Activated CD8-positive, alpha-beta T cell treated with anti-CD3 and anti-CD28 coated beads, Interleukin-2, amount 10 ng/mL, durations not matched to agents 7 days and 5 days (primary cell): Measurements from ENCODE around the gene FAM219A. TPM values are rescaled to one million over a fixed set of nuclear protein-coding genes. Genes with fewer than 3 reads are reported as not detected.
A peak's percentile ranks its signal among the peaks of the same experiment; 100 is the strongest.
"Not testable (repeated sequence)": the region's sequence is repeated elsewhere in the genome, so short reads cannot be mapped to it uniquely, and the experiment has no call there.

Experiments
- ATAC-seq: fragments of 150-1000 bp; cut with Tn5 transposase; one replicate; pipeline ENCODE4 v1.10.0; 2021; ENCODE audit warnings: moderate library complexity
- CTCF ChIA-PET: fragments of 350-600 bp; sonication (Branson Sonifier 250); formaldehyde crosslinking; loops from one replicate; lab custom pipeline; 2021; ENCODE audit warnings: antibody characterized with exemption; lab: Charles Lee
- POLR2A ChIA-PET: fragments of 350-600 bp; sonication (Branson Sonifier 250); formaldehyde crosslinking; loops from one replicate; lab custom pipeline; 2021; ENCODE audit warnings: antibody characterized with exemption; lab: Charles Lee
- DNase-seq: peaks from one replicate; pipeline ENCODE4 v3.0.0-alpha.2; 2020
- H3K27ac Mint-ChIP-seq: one replicate; pipeline ENCODE4 v1.8.0; 2021; ENCODE audit warnings: mild to moderate bottlenecking, mixed read lengths
- H3K27me3 Mint-ChIP-seq: one replicate; pipeline ENCODE4 v1.8.0; 2021; ENCODE audit warnings: low read depth, mixed read lengths
- H3K36me3 Mint-ChIP-seq: one replicate; pipeline ENCODE4 v1.8.0; 2021; ENCODE audit warnings: low read depth, mixed read lengths
- H3K4me1 Mint-ChIP-seq: one replicate; pipeline ENCODE4 v1.8.0; 2021; ENCODE audit warnings: low read depth, mixed read lengths
- H3K4me3 Mint-ChIP-seq: one replicate; pipeline ENCODE4 v1.8.0; 2021; ENCODE audit warnings: mild to moderate bottlenecking, mixed read lengths
- H3K9me3 Mint-ChIP-seq: one replicate; pipeline ENCODE4 v1.8.0; 2022; ENCODE audit warnings: mixed read lengths; ENCODE audit not compliant: insufficient read depth
- total RNA-seq, 2 experiments: library from RNA; stranded (reverse); gene quantifications; one replicate each; pipeline ENCODE4 v1.2.3, GENCODE V29; 2021

FAM219A gene
- total RNA-seq, 2 experiments from 2014 or later = 7.5 to 8.3 TPM

GRCh38 chr9:34482746-34483145 is 24.4 kb upstream of the FAM219A start:
- CTCF ChIA-PET, H3K27me3 Mint-ChIP-seq, DNase-seq, H3K36me3 Mint-ChIP-seq, H3K4me1 Mint-ChIP-seq, ATAC-seq, POLR2A ChIA-PET, H3K27ac Mint-ChIP-seq, H3K9me3 Mint-ChIP-seq, H3K4me3 Mint-ChIP-seq: not testable (repeated sequence)

- H3K4me1 Mint-ChIP-seq, H3K27me3 Mint-ChIP-seq, H3K4me3 Mint-ChIP-seq, H3K36me3 Mint-ChIP-seq, CTCF ChIA-PET, DNase-seq, H3K9me3 Mint-ChIP-seq, POLR2A ChIA-PET, H3K27ac Mint-ChIP-seq, ATAC-seq: not testable (repeated sequence)
Measured at GRCh38 chr9:34481620-34482019, 23.2 kb upstream of the FAM219A start.

DNA sequence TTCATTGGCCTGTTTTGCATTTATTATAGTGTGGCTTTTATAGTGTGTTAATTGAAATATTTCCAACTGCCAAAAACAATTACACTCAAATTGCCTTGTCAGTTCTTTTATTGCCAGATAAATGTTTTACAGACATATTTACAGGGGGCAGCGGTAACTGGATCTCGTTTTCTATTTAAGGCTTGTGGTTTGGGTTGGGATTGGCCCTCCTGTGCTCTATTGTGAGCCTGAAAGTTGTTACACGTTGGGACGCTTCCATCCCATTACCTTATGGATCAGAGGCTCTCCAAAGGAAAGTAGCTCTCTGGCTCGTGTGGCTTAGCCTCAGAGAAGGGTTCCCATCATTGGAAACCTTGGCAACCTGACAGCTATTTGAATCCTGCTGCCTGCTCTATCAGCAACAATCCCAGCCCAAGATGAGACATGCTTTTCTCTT is 21.1 kb upstream of the FAM219A start:
- DNase-seq = no peak
- Mint-ChIP-seq H3K27me3 (no peaks in the 10 kb centered on the region), H3K4me3 (no peak overlapping the region), H3K27ac (no peak overlapping the region), H3K36me3 (no peaks in the 10 kb centered on the region), H3K9me3 (no peaks in the 10 kb centered on the region), H3K4me1 (peaks cover 6% of the 10 kb centered on the region)
- ChIA-PET POLR2A (no interaction called here), CTCF (no interaction called here)
- no peak for ATAC-seq

- no peak for DNase-seq
- Mint-ChIP-seq H3K4me3 (no peak overlapping the region), H3K9me3 (no peaks in the 10 kb centered on the region), H3K36me3 (no peaks in the 10 kb centered on the region), H3K4me1 (peaks cover 6% of the 10 kb centered on the region), H3K27ac (no peak overlapping the region), H3K27me3 (no peaks in the 10 kb centered on the region)
- ChIA-PET CTCF (interaction anchor here (3.5 kb wide), 1 partner anchor 126 kb away, joined by 8 read pairs; no protein-coding TSS in a partner anchor), POLR2A (no interaction called here)
- no peak for ATAC-seq
Measured at GRCh38 chr9:34477541-34477940, 19.2 kb upstream of the FAM219A start.

- no peaks in the 10 kb centered on the region for H3K9me3 Mint-ChIP-seq
- ChIA-PET CTCF (interaction anchor here (0.8 to 3.5 kb wide), 2 partner anchors 71 to 129 kb away, joined by 3 to 8 read pairs; no protein-coding TSS in a partner anchor), POLR2A (no interaction called here)
- DNase-seq (no peak), ATAC-seq (no peak)
- H3K4me3 Mint-ChIP-seq = no peak overlapping the region
- H3K27me3 Mint-ChIP-seq = peaks cover 4% of the 10 kb centered on the region
- peaks cover 6% of the 10 kb centered on the region for H3K4me1 Mint-ChIP-seq
- H3K27ac Mint-ChIP-seq = no peak overlapping the region
- H3K36me3 Mint-ChIP-seq = no peaks in the 10 kb centered on the region
Measured at GRCh38 chr9:34475097-34475496, 16.7 kb upstream of the FAM219A start.

GRCh38 chr9:34465468-34465867 is 7.1 kb upstream of the FAM219A start:
- DNase-seq (no peak), ATAC-seq (no peak)
- Mint-ChIP-seq H3K27ac (no peak overlapping the region), H3K27me3 (peaks cover 20% of the 10 kb centered on the region), H3K36me3 (no peaks in the 10 kb centered on the region), H3K4me3 (no peak overlapping the region), H3K4me1 (no peaks in the 10 kb centered on the region), H3K9me3 (no peaks in the 10 kb centered on the region)
- POLR2A ChIA-PET = no interaction called here
- CTCF ChIA-PET = interaction anchor here (1.7 to 1.8 kb wide), 2 partner anchors 9 to 61 kb away, joined by 5 to 6 read pairs; no protein-coding TSS in a partner anchor

DNA sequence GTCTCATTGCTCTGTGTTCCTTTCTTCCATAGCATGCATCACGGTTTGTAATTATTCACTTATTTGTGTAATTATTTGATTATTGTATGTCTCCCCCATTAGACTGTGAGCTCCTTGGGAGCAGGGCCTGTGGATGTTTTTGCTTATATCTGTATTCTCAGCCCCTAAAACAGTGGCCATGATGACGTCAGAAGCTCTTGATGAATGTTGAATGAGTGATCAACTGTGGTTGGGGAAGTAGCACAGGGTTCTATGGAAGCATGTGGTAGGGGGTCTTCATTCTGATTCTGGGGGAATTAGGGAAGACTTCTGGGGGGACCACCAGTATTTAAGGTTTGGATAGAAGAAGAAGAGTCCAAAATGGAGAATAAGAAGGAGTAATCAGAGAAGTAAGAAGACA is 6.2 kb upstream of the FAM219A start:
- H3K27ac Mint-ChIP-seq = no peak overlapping the region
- POLR2A ChIA-PET = no interaction called here

GRCh38 chr9:34463901-34464232 is 5.5 kb upstream of the FAM219A start:
- CTCF ChIA-PET = interaction anchor here (0.5 kb wide), 1 partner anchor 36 kb away, joined by 3 read pairs; no protein-coding TSS in a partner anchor
- no peak overlapping the region for H3K4me3 Mint-ChIP-seq
- H3K36me3 Mint-ChIP-seq = no peaks in the 10 kb centered on the region
- H3K27ac Mint-ChIP-seq = no peak overlapping the region
- DNase-seq (no peak), ATAC-seq (no peak)
- peaks cover 28% of the 10 kb centered on the region for H3K27me3 Mint-ChIP-seq
- H3K4me1 Mint-ChIP-seq = peaks cover 11% of the 10 kb centered on the region
- POLR2A ChIA-PET = no interaction called here
- no peaks in the 10 kb centered on the region for H3K9me3 Mint-ChIP-seq

More for the DNA sequence above, 6.2 kb upstream of the FAM219A start:
- Mint-ChIP-seq H3K36me3 (no peaks in the 10 kb centered on the region), H3K9me3 (no peaks in the 10 kb centered on the region), H3K4me1 (peaks cover 6% of the 10 kb centered on the region), H3K27me3 (peaks cover 24% of the 10 kb centered on the region), H3K4me3 (no peak overlapping the region)
- DNase-seq (no peak), ATAC-seq (no peak)
- CTCF ChIA-PET = interaction anchor here (0.5 to 1.8 kb wide), 2 partner anchors 36 to 60 kb away, joined by 3 to 6 read pairs; no protein-coding TSS in a partner anchor

DNA sequence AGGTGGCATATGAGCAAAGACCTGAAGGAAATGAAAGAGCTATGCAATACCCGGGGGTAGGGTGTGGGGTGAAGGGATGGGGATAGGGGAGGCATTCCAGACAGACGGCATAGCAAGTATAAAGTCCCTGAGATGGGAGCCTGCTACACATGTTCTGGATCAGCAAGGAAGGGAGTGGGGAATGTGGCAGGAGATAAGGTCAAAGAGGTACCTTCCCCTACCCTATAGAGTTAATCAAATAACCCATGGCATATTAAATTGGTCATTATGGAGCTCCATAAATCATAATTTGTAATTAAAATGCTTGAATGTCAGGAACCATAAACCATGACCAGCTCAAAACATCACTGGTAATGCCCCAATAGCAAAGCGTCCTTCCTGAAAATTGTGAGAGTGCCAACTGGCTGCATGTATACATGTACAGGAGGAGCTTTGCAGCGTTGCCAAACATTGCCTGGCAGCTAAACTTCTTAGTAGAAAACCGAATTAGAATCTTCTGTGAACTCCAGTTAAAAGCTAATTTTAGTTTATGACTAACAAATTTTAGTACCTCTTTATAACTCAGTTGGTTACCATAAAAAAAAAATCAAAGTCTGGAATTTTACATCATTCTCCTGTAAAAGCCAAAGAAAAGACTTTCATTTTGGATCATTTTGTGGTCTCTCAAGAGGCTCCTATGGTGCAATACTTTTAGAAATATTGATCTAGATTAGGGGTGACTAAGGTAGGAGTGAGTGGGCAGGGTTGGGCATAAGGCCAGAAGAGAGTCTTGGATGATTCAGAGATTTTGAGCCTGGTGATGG is 4.9 kb upstream of the FAM219A start:
- POLR2A ChIA-PET = no interaction called here
- ATAC-seq (no peak), DNase-seq (no peak)
- Mint-ChIP-seq H3K9me3 (no peaks in the 10 kb centered on the region), H3K27me3 (peaks cover 28% of the 10 kb centered on the region), H3K27ac (no peak overlapping the region), H3K36me3 (no peaks in the 10 kb centered on the region), H3K4me3 (no peak overlapping the region), H3K4me1 (peaks cover 15% of the 10 kb centered on the region)
- CTCF ChIA-PET = interaction anchor here (0.8 to 1.4 kb wide), 4 partner anchors 24 to 208 kb away, joined by 3 to 4 read pairs (median 3); partner anchors contain the start of gene RPP25L

DNA sequence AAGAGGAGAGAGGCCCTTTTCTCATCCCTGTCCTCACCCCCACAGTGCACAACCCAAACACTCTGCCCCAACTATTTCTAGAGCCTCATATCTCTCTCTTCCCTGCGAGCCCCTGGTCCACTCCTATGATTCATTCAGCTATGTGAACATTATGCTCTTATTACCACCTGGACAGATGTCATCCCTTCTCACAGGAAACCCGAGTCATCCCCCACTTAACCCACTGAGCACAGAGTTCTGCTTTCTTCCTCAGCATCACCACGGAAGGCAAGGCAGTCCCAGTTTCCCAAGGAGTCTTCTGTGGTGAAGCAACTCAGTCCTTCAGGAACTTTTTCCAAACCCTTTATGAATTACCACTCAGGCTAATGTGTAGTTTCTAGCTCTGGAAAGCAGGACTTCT is 1.6 kb upstream of the FAM219A start:
- ChIA-PET CTCF (interaction anchor here (1.8 kb wide), 1 partner anchor 41 kb away, joined by 5 read pairs; no protein-coding TSS in a partner anchor), POLR2A (no interaction called here)
- ATAC-seq (no peak), DNase-seq (no peak)
- Mint-ChIP-seq H3K27ac (no peak overlapping the region), H3K9me3 (no peaks in the 10 kb centered on the region), H3K4me1 (peaks cover 39% of the 10 kb centered on the region), H3K27me3 (peaks cover 21% of the 10 kb centered on the region), H3K36me3 (no peaks in the 10 kb centered on the region), H3K4me3 (no peak overlapping the region)

DNA sequence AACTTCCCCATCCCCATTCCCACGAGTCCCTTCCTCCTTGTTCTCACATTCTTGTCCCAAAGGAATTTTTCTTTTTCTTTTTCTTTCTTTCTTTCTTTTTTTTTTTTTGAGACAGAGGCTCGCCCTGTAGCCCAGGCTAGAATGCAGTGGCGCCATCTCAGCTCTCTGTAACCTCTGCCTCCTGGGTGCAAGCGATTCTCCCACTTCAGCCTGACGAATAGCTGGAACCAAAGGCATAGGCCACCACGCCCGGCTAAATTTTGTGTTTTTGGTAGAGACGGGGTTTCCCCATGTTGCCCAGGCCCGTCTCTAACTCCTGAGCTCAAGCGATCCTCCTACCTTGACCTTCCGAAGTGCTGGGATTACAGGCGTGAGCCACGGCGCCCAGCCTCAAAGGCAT is 986 bp upstream of the FAM219A start:
- no peak overlapping the region for H3K27ac Mint-ChIP-seq
- H3K27me3 Mint-ChIP-seq = peaks cover 21% of the 10 kb centered on the region
- no peaks in the 10 kb centered on the region for H3K36me3 Mint-ChIP-seq
- ATAC-seq (no peak), DNase-seq (no peak)
- peak overlapping the region; percentile 87 for H3K4me3 Mint-ChIP-seq
- ChIA-PET CTCF (interaction anchor here (1.8 kb wide), 1 partner anchor 42 kb away, joined by 5 read pairs; no protein-coding TSS in a partner anchor), POLR2A (no interaction called here)
- H3K4me1 Mint-ChIP-seq = peaks cover 45% of the 10 kb centered on the region
- H3K9me3 Mint-ChIP-seq = no peaks in the 10 kb centered on the region

DNA sequence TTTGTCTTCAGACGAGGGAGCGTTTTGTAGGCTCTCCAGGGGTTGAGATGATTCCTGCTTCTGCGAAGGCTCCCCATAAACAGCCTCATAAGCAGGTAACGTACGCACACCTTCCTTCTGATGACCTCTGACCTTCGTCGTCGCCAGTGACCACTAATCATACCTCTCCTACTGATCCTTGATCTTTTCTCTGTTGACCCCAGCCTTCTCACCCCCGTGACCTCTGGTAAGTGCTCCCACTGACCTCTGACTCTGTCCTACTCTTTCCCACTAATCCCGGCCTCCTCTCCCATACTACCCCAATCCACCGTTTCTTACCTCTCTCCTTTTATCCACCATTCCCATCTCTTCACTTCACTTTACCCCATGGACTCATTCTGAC is 580 bp upstream of the FAM219A start:
- ChIA-PET CTCF (interaction anchor here (1.8 kb wide), 1 partner anchor 42 kb away, joined by 5 read pairs; no protein-coding TSS in a partner anchor), POLR2A (no interaction called here)
- DNase-seq = no peak
- H3K4me3 Mint-ChIP-seq = peak overlapping the region; percentile 87
- no peak overlapping the region for H3K27ac Mint-ChIP-seq
- peaks cover 21% of the 10 kb centered on the region for H3K27me3 Mint-ChIP-seq
- no peak for ATAC-seq
- H3K9me3 Mint-ChIP-seq = no peaks in the 10 kb centered on the region
- no peaks in the 10 kb centered on the region for H3K36me3 Mint-ChIP-seq
- peaks cover 45% of the 10 kb centered on the region for H3K4me1 Mint-ChIP-seq
